Calu3 (cell line): Measurements from ENCODE around the gene NAGLU. TPM values are rescaled to one million over a fixed set of nuclear protein-coding genes. Genes with fewer than 3 reads are reported as not detected.

Experiments used
- BruUV-seq: library from RNA; stranded (reverse); fragments of 400-500 nt; replicated peaks from 2 replicates; lab custom pipeline; 2021; lab: Mats Ljungman, UMichigan
- CTCF ChIA-PET: fragments of 300-600 bp; sonication (Branson Sonifier 250); formaldehyde crosslinking; loops from one replicate; lab custom pipeline; 2022; ENCODE audit warnings: antibody characterized with exemption; lab: Charles Lee
- DNase-seq: peaks from one replicate; pipeline ENCODE4 v3.0.0; 2022
- H3K27ac Mint-ChIP-seq: one replicate; pipeline ENCODE4 v1.8.0; 2022; ENCODE audit warnings: mixed read lengths; ENCODE audit not compliant: unreplicated experiment
- H3K27me3 Mint-ChIP-seq: one replicate; pipeline ENCODE4 v1.8.0; 2022; ENCODE audit warnings: mixed read lengths; ENCODE audit not compliant: unreplicated experiment
- H3K36me3 Mint-ChIP-seq: one replicate; pipeline ENCODE4 v1.8.0; 2022; ENCODE audit warnings: mild to moderate bottlenecking, moderate library complexity, mixed read lengths; ENCODE audit not compliant: insufficient read depth, unreplicated experiment
- H3K4me1 Mint-ChIP-seq: one replicate; pipeline ENCODE4 v1.8.0; 2022; ENCODE audit warnings: mild to moderate bottlenecking, low read depth, mixed read lengths; ENCODE audit not compliant: unreplicated experiment
- H3K4me3 Mint-ChIP-seq: one replicate; pipeline ENCODE4 v1.8.0; 2022; ENCODE audit warnings: mild to moderate bottlenecking, low read depth, moderate library complexity, mixed read lengths; ENCODE audit not compliant: unreplicated experiment
- H3K9me3 Mint-ChIP-seq: one replicate; pipeline ENCODE4 v1.8.0; 2022; ENCODE audit warnings: low read depth, mixed read lengths; ENCODE audit not compliant: unreplicated experiment
- intact Hi-C: fragments of 100-400 bp; cut with micrococcal nuclease; formaldehyde crosslinking; loops from one replicate; pipeline ENCODE4 v1.10.0; 2022; ENCODE audit not compliant: unreplicated experiment
- total RNA-seq: library from RNA; stranded (reverse); gene quantifications from 2 replicates; pipeline ENCODE4 v1.2.3, GENCODE V29; 2022
- TF ChIP-seq, protein P1 (sequence below): fragments of 200-600 bp; IDR thresholded peaks from one replicate; pipeline ENCODE4 v1.8.0; 2022; ENCODE audit warnings: antibody characterized with exemption; ENCODE audit not compliant: unreplicated experiment

The NAGLU gene
- total RNA-seq, 1 experiment from 2014 or later, result 53.8 TPM

GRCh38 chr17:42512733-42513251 is 23.2 kb upstream of the NAGLU start:
- Mint-ChIP-seq H3K27ac (no peak overlapping the region), H3K9me3 (no peaks in the 10 kb centered on the region), H3K4me1 (peaks cover 7% of the 10 kb centered on the region), H3K36me3 (peaks cover 79% of the 10 kb centered on the region), H3K27me3 (no peaks in the 10 kb centered on the region), H3K4me3 (no peak overlapping the region)
- no peak for DNase-seq
- CTCF ChIA-PET, result interaction anchor here (0.6 kb wide), 1 partner anchor 19 kb away, joined by 3 read pairs; no protein-coding TSS in a partner anchor
- TF ChIP-seq, protein P1, sequence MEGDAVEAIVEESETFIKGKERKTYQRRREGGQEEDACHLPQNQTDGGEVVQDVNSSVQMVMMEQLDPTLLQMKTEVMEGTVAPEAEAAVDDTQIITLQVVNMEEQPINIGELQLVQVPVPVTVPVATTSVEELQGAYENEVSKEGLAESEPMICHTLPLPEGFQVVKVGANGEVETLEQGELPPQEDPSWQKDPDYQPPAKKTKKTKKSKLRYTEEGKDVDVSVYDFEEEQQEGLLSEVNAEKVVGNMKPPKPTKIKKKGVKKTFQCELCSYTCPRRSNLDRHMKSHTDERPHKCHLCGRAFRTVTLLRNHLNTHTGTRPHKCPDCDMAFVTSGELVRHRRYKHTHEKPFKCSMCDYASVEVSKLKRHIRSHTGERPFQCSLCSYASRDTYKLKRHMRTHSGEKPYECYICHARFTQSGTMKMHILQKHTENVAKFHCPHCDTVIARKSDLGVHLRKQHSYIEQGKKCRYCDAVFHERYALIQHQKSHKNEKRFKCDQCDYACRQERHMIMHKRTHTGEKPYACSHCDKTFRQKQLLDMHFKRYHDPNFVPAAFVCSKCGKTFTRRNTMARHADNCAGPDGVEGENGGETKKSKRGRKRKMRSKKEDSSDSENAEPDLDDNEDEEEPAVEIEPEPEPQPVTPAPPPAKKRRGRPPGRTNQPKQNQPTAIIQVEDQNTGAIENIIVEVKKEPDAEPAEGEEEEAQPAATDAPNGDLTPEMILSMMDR, result no peak
- BruUV-seq, result no TSS peak
- intact Hi-C loops, result no loop called here

GRCh38 chr17:42513686-42514085 is 22.4 kb upstream of the NAGLU start:
- CTCF ChIA-PET, result no interaction called here
- no peaks in the 10 kb centered on the region for H3K9me3 Mint-ChIP-seq
- no peak for DNase-seq
- no peaks in the 10 kb centered on the region for H3K27me3 Mint-ChIP-seq
- TF ChIP-seq, protein P1, result no peak
- no peak overlapping the region for H3K27ac Mint-ChIP-seq
- no peak overlapping the region for H3K4me3 Mint-ChIP-seq
- intact Hi-C loops, result no loop called here
- H3K4me1 Mint-ChIP-seq, result peaks cover 16% of the 10 kb centered on the region
- no TSS peak for BruUV-seq
- peaks cover 79% of the 10 kb centered on the region for H3K36me3 Mint-ChIP-seq

DNA sequence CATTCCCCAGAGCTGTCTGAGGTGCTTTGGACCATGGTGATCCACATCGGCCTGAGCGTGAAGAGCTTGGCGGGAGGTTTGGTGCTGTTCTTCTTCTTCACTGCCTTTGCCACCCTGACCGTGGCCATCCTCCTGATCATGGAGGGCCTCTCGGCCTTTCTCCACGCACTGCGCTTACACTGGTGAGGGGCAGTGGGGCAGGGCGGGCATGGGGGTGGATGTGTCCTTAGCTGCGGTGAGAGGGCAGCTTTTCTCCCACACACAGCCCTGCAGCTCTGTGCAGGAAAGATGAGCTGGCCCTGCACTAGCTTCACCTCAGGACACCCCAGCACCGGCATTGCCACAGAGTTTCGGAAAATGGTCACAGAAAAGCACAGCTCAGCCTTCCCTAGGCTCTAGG is 21.8 kb upstream of the NAGLU start:
- H3K9me3 Mint-ChIP-seq, result no peaks in the 10 kb centered on the region
- TF ChIP-seq, protein P1, result no peak
- DNase-seq, result no peak
- H3K27me3 Mint-ChIP-seq, result no peaks in the 10 kb centered on the region
- H3K4me1 Mint-ChIP-seq, result peaks cover 22% of the 10 kb centered on the region
- H3K27ac Mint-ChIP-seq, result no peak overlapping the region
- intact Hi-C loops, result no loop called here
- H3K4me3 Mint-ChIP-seq, result no peak overlapping the region
- H3K36me3 Mint-ChIP-seq, result peaks cover 79% of the 10 kb centered on the region
- BruUV-seq, result no TSS peak
- CTCF ChIA-PET, result interaction anchor here (0.6 kb wide), 1 partner anchor 483 kb away, joined by 3 read pairs; no protein-coding TSS in a partner anchor

DNA sequence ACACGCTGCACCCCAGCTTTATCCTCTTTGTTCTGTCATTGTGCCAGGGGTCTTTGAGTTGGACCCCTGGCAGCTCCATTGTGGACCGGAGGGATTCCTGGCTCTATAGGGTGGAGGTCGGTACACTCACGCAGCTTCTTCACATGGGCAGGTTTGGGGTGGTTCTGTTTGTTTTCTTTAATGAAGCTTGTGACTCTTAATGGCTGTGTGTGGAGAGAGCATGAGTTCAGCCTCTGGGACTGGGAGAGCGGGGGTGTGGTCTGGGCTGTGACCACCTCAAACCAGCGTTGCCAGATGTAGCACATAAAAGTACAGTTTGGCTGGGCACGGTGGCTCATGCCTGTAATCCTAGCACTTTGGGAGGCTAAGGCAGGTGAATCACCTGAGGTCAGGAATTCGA is 21.2 kb upstream of the NAGLU start:
- Mint-ChIP-seq H3K36me3 (peaks cover 81% of the 10 kb centered on the region), H3K4me3 (no peak overlapping the region), H3K27me3 (no peaks in the 10 kb centered on the region), H3K27ac (peak overlapping the region; percentile 23), H3K4me1 (peaks cover 28% of the 10 kb centered on the region), H3K9me3 (no peaks in the 10 kb centered on the region)
- TF ChIP-seq, protein P1, result no peak
- no TSS peak for BruUV-seq
- intact Hi-C loops, result no loop called here
- CTCF ChIA-PET, result interaction anchor here (0.6 kb wide), 1 partner anchor 482 kb away, joined by 3 read pairs; no protein-coding TSS in a partner anchor
- no peak for DNase-seq
